ENCODE results near the gene SDC4. TPM values are rescaled to one million over a fixed set of nuclear protein-coding genes. Genes with fewer than 3 reads are reported as not detected.

The SDC4 gene
- total and polyA plus RNA-seq, 2 experiments from 2014 or later, result 28.5 to 39.9 TPM

- no peak overlapping the region for H3K27ac Mint-ChIP-seq
- H3K79me2 ChIP-seq (replicated peaks; ENCODE audit: insufficient read depth), result no peaks in the 10 kb centered on the region
- no peak overlapping the region for H3K4me3 Mint-ChIP-seq
- peaks cover 23% of the 10 kb centered on the region for H3K27me3 Mint-ChIP-seq (ENCODE audit: insufficient read depth, low read depth, poor library complexity)
- H3F3A ChIP-seq (replicated peaks; ENCODE audit: low read depth), result no peaks in the 10 kb centered on the region
- no peak overlapping the region for H3K27ac ChIP-seq (ENCODE audit: low read depth)
- H3K4me3 ChIP-seq, result no peak overlapping the region
- H2AFZ ChIP-seq, result no peak overlapping the region
- TF ChIP-seq STAT1 (IDR thresholded peaks at IDR 0.05; ENCODE audit: unreplicated experiment), result no peak
- TF ChIP-seq ETS1 (IDR thresholded peaks at IDR 0.05), result no peak
- TF ChIP-seq ZNF114 (CRISPR knock-in tag; IDR thresholded peaks at IDR 0.05), result no peak
- TF ChIP-seq POLR2AphosphoS5 (IDR thresholded peaks at IDR 0.05; ENCODE audit: low read depth), result no peak
- TF ChIP-seq EZH2 (IDR thresholded peaks at IDR 0.05; ENCODE audit: low read depth, unreplicated experiment), result no peak
- H3K36me3 Mint-ChIP-seq (ENCODE audit: low read depth), result peaks cover 2% of the 10 kb centered on the region; the same call in 2 of the 3 replicates
- H3K36me3 ChIP-seq (ENCODE audit: insufficient read depth), result no peaks in the 10 kb centered on the region
- DNase-seq (ENCODE audit: low spot score) (no peak), ATAC-seq (no peak)
- no peak overlapping the region for H3K4me2 ChIP-seq
- H4K20me1 ChIP-seq (replicated peaks; ENCODE audit: insufficient read depth), result no peaks in the 10 kb centered on the region
- peaks cover 10% of the 10 kb centered on the region for H3K4me1 Mint-ChIP-seq
- no peaks in the 10 kb centered on the region for H3K9me2 ChIP-seq (ENCODE audit: insufficient read depth)
- H3K4me1 ChIP-seq (ENCODE audit: insufficient read depth), result 0 out of 2 replicates have a peak, but pooled peaks cover 2% of the 10 kb centered on the region
- peaks cover 27% of the 10 kb centered on the region for H3K27me3 ChIP-seq (ENCODE audit: insufficient read depth)
- H3K9me3 Mint-ChIP-seq, result peaks cover 2% of the 10 kb centered on the region
These were observed 59.4 kb downstream of the SDC4 start for GRCh38 chr20:45288860-45289259.

GRCh38 chr20:45288376-45288775 lies 59.8 kb downstream of the SDC4 start:
- Mint-ChIP-seq H3K36me3 (ENCODE audit: low read depth) (no peaks in the 10 kb centered on the region), H3K27ac (no peak overlapping the region), H3K9me3 (no peaks in the 10 kb centered on the region), H3K4me3 (no peak overlapping the region), H3K27me3 (ENCODE audit: insufficient read depth, low read depth, poor library complexity) (peaks cover 19% of the 10 kb centered on the region), H3K4me1 (peaks cover 10% of the 10 kb centered on the region)
- H3F3A ChIP-seq (replicated peaks; ENCODE audit: low read depth), result no peaks in the 10 kb centered on the region
- 0 out of 2 replicates have a peak, but pooled peaks cover 2% of the 10 kb centered on the region for H3K4me1 ChIP-seq (ENCODE audit: insufficient read depth)
- DNase-seq (ENCODE audit: low spot score) (no peak), ATAC-seq (no peak)
- H3K27ac ChIP-seq (ENCODE audit: low read depth), result no peak overlapping the region
- H3K79me2 ChIP-seq (replicated peaks; ENCODE audit: insufficient read depth), result no peaks in the 10 kb centered on the region
- H2AFZ ChIP-seq, result no peak overlapping the region
- no peak overlapping the region for H3K4me2 ChIP-seq
- H3K4me3 ChIP-seq, result no peak overlapping the region
- H3K9me2 ChIP-seq (ENCODE audit: insufficient read depth), result no peaks in the 10 kb centered on the region
- no peaks in the 10 kb centered on the region for H3K36me3 ChIP-seq (ENCODE audit: insufficient read depth)
- H4K20me1 ChIP-seq (replicated peaks; ENCODE audit: insufficient read depth), result no peaks in the 10 kb centered on the region
- peaks cover 27% of the 10 kb centered on the region for H3K27me3 ChIP-seq (ENCODE audit: insufficient read depth)
- no peak for TF ChIP-seq ZNF331 (CRISPR knock-in tag; IDR thresholded peaks at IDR 0.05; ENCODE audit: low read depth)
- no peak for TF ChIP-seq CREB1 (CRISPR knock-in tag; IDR thresholded peaks at IDR 0.05; ENCODE audit: low read depth)
- no peak for TF ChIP-seq JUNB (IDR thresholded peaks at IDR 0.05; ENCODE audit: unreplicated experiment)
- no peak for TF ChIP-seq ZNF462 (CRISPR knock-in tag; IDR thresholded peaks at IDR 0.05)
- no peak for TF ChIP-seq NANOG (IDR thresholded peaks at IDR 0.05; ENCODE audit: borderline replicate concordance)
- no peak for TF ChIP-seq CTCF (conservative IDR thresholded peaks at IDR 0.05; ENCODE audit: low read depth in 2 of 2)
- no peak for TF ChIP-seq POLR2AphosphoS5 (IDR thresholded peaks at IDR 0.05; ENCODE audit: low read depth)
- TF ChIP-seq ZNF114 (CRISPR knock-in tag; IDR thresholded peaks at IDR 0.05), result no peak
- no peak for TF ChIP-seq STAT1 (IDR thresholded peaks at IDR 0.05; ENCODE audit: unreplicated experiment)
- TF ChIP-seq EZH2 (IDR thresholded peaks at IDR 0.05; ENCODE audit: low read depth, unreplicated experiment), result no peak
- TF ChIP-seq ETS1 (IDR thresholded peaks at IDR 0.05), result no peak
- TF ChIP-seq EZH2phosphoT487 (IDR thresholded peaks at IDR 0.05; ENCODE audit: unreplicated experiment), result no peak
